Dedifferentiated amniotic fluid mesenchymal stem cell (primary cell): ENCODE data around the gene P4HTM.

Experiments
- DNase-seq: peaks from one replicate; pipeline ENCODE4 v3.0.0-alpha.2; 2016; ENCODE audit errors: extremely low spot score

P4HTM gene

GRCh38 chr3:48983096-48983495, 6.9 kb upstream of the P4HTM start:
- DNase-seq, result no peak

- no peak for DNase-seq
Observed at GRCh38 chr3:48984663-48985062, 5.4 kb upstream of the P4HTM start.

- DNase-seq, result no peak
Observed at GRCh38 chr3:48985831-48986376, 4.1 kb upstream of the P4HTM start.

- DNase-seq, result no peak
Observed at GRCh38 chr3:48989126-48989795, 780 bp upstream of the P4HTM start.

GRCh38 chr3:48990636-48991469, 812 bp downstream of the P4HTM start:
- DNase-seq, result no peak

- DNase-seq, result no peak
Observed at GRCh38 chr3:48991851-48992545, 2.0 kb downstream of the P4HTM start.

GRCh38 chr3:48993834-48994233, 3.8 kb downstream of the P4HTM start:
- no peak for DNase-seq

GRCh38 chr3:48996640-48997039, 6.6 kb downstream of the P4HTM start:
- no peak for DNase-seq

- no peak for DNase-seq
Observed at GRCh38 chr3:48997102-48997635, 7.1 kb downstream of the P4HTM start.

- DNase-seq, result no peak
Observed at GRCh38 chr3:48997714-48998637, 7.9 kb downstream of the P4HTM start.

- DNase-seq, result no peak
Observed at GRCh38 chr3:48999085-48999858, 9.2 kb downstream of the P4HTM start.

- DNase-seq, result no peak
Observed at GRCh38 chr3:49001155-49001554, 11.1 kb downstream of the P4HTM start.

GRCh38 chr3:49004352-49005302, 14.6 kb downstream of the P4HTM start:
- no peak for DNase-seq

- no peak for DNase-seq
Observed at GRCh38 chr3:49005303-49005680, 15.3 kb downstream of the P4HTM start.

- DNase-seq, result no peak
Observed at GRCh38 chr3:49005998-49006397, 16.0 kb downstream of the P4HTM start.

- DNase-seq, result no peak
Observed at GRCh38 chr3:49006408-49007067, 16.5 kb downstream of the P4HTM start.

GRCh38 chr3:49007068-49007770, 17.2 kb downstream of the P4HTM start, which contains the start of gene WDR6:
WDR6 (plus strand) TSS chr3:49007391; CDS start chr3:49007432, 41 bp downstream.
- peak; percentile 91 for DNase-seq
